Upper lobe of left lung (tissue), 6 donors: ENCODE data around the gene RBM20. TPM values are rescaled to one million over a fixed set of nuclear protein-coding genes. Genes with fewer than 3 reads are reported as not detected.

Experiments
- ATAC-seq, 2 donors: fragments of 200-7000 bp; cut with Tn5 transposase; one replicate each; pipeline ENCODE4 v1.9.1; 2022; ENCODE audit warnings: mild to moderate bottlenecking in 2 of 2, moderate library complexity in 2 of 2; ENCODE audit not compliant: low FRiP score in 2 of 2
- DNase-seq, 2 donors: peaks; one replicate each; pipeline ENCODE4 v3.0.0-alpha.2; 2019 to 2020
- H3K27ac ChIP-seq, 4 donors: fragments of 200-600 bp; sonication (generic); one replicate each; pipeline ENCODE4 v1.5.1; 2016 to 2019
- H3K27me3 ChIP-seq, 4 donors: fragments of 200-600 bp; sonication (generic); one replicate each; pipeline ENCODE4 v1.5.1; 2017 to 2019
- H3K36me3 ChIP-seq, 4 donors: fragments of 200-600 bp; sonication (generic); one replicate each; pipeline ENCODE4 v1.5.1; 2016 to 2019
- H3K4me1 ChIP-seq, 4 donors: fragments of 200-600 bp; sonication (generic); one replicate each; pipeline ENCODE4 v1.5.1; 2018 to 2019
- H3K4me3 ChIP-seq, 4 donors: fragments of 200-600 bp; sonication (generic); one replicate each; pipeline ENCODE4 v1.5.1; 2017 to 2019; ENCODE audit warnings: mild to moderate bottlenecking in 2 of 4, moderate library complexity in 1 of 4
- H3K9me3 ChIP-seq, 4 donors: fragments of 200-600 bp; sonication (generic); one replicate each; pipeline ENCODE4 v1.5.1; 2018 to 2019
- EP300 ChIP-seq, 4 donors: sonication (generic); formaldehyde crosslinking; IDR thresholded peaks; one replicate each; pipeline ENCODE4 v1.5.1; 2017; ENCODE audit warnings: antibody characterized with exemption in 4 of 4, control low read depth in 2 of 4
- POLR2A ChIP-seq, 4 donors: fragments of 450-650 bp; IDR thresholded peaks; one replicate each; pipeline ENCODE4 v1.5.1; 2016 to 2017; ENCODE audit warnings: antibody characterized with exemption in 4 of 4, mild to moderate bottlenecking in 2 of 4
- POLR2AphosphoS5 ChIP-seq, 2 donors: sonication (generic); formaldehyde crosslinking; IDR thresholded peaks; one replicate each; pipeline ENCODE4 v1.5.1; 2017; ENCODE audit warnings: antibody characterized with exemption in 2 of 2
- WGBS, 2 donors: methylation state at CpG; one replicate each; pipeline ENCODE4 v1.1.5; 2017 to 2018; 5-methylcytosine and 5-hydroxymethylcytosine counted together
- total RNA-seq, 6 donors: library from RNA; depleted of rRNA in 4 of 6; stranded (reverse); fragments of >200 nt in 4 of 6; gene quantifications; one replicate each; pipeline versions ENCODE4 v1.1.0 to v1.2.1, GENCODE V29; 2016 to 2021
- TF ChIP-seq, protein P1 (sequence below), 6 experiments: fragments of 450-650 bp in 4 of 6; fragments of 200-600 bp in 2 of 6; sonication (generic) in 2 of 6; IDR thresholded peaks; one replicate each; pipeline ENCODE4 v1.5.1; 2016 to 2019; ENCODE audit warnings: antibody characterized with exemption in 6 of 6
- donor health status: DM: no; HTN: no; CAD: no; lungs with moderate emphysema.
- donor health status: DM: no; HTN: yes; CAD: no; lungs with severe emphysema.

RBM20 gene
- total RNA-seq, 6 donors from 2014 or later = 0.11 to 7.5 (median 1.5) TPM

DNA sequence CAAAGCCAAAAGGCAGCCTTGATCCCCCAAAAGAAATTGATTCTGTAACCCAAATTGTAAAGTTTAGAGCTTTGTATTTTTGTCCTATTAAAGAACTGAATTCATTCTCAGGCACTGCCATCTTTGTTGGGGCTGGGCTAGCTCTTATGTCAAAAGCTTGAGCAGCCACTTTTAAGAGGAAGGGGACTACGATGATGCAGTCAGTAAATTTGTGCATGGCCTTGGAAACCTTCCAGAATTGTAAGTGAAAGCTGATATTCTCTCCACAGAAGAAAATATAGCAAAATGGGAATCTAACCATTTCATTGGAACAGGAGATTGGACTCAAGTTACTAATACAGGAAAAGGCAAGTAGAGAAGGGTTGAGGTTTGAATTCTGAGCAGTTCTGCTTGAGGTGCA, 50.1 kb downstream of the RBM20 start:
- ATAC-seq (no peak), DNase-seq (no peak)
- no peak for TF ChIP-seq EP300 (IDR thresholded peaks at IDR 0.05)
- TF ChIP-seq POLR2AphosphoS5 (IDR thresholded peaks at IDR 0.05) = no peak
- TF ChIP-seq POLR2A (IDR thresholded peaks at IDR 0.05) = no peak
- TF ChIP-seq, protein P1, sequence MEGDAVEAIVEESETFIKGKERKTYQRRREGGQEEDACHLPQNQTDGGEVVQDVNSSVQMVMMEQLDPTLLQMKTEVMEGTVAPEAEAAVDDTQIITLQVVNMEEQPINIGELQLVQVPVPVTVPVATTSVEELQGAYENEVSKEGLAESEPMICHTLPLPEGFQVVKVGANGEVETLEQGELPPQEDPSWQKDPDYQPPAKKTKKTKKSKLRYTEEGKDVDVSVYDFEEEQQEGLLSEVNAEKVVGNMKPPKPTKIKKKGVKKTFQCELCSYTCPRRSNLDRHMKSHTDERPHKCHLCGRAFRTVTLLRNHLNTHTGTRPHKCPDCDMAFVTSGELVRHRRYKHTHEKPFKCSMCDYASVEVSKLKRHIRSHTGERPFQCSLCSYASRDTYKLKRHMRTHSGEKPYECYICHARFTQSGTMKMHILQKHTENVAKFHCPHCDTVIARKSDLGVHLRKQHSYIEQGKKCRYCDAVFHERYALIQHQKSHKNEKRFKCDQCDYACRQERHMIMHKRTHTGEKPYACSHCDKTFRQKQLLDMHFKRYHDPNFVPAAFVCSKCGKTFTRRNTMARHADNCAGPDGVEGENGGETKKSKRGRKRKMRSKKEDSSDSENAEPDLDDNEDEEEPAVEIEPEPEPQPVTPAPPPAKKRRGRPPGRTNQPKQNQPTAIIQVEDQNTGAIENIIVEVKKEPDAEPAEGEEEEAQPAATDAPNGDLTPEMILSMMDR (IDR thresholded peaks at IDR 0.05) = no peak
- Histone ChIP-seq H3K4me1 (no peaks in the 10 kb centered on the region), H3K27ac (no peak overlapping the region), H3K36me3 (no peaks in the 10 kb centered on the region), H3K27me3 (no peaks in the 10 kb centered on the region), H3K4me3 (no peak overlapping the region), H3K9me3 (peaks cover 0 to 9% (median 0%) of the 10 kb centered on the region in 4 donors)
- 43 to 54% methylated on average over 1 of the region's 1 CpG for WGBS, 2 donors

GRCh38 chr10:110694820-110695538, 50.8 kb downstream of the RBM20 start:
- Histone ChIP-seq H3K27ac (no peak overlapping the region), H3K4me1 (no peaks in the 10 kb centered on the region), H3K36me3 (no peaks in the 10 kb centered on the region), H3K9me3 (peaks cover 0 to 9% (median 0%) of the 10 kb centered on the region in 4 donors), H3K4me3 (no peak overlapping the region), H3K27me3 (no peaks in the 10 kb centered on the region)
- WGBS, 2 donors = 70 to 92% methylated on average over 5 of the region's 5 CpGs
- TF ChIP-seq EP300 (IDR thresholded peaks at IDR 0.05) (no peak), POLR2AphosphoS5 (IDR thresholded peaks at IDR 0.05) (no peak), POLR2A (IDR thresholded peaks at IDR 0.05) (no peak)
- TF ChIP-seq, protein P1 (IDR thresholded peaks at IDR 0.05) = no peak
- ATAC-seq (no peak), DNase-seq (no peak)

DNA sequence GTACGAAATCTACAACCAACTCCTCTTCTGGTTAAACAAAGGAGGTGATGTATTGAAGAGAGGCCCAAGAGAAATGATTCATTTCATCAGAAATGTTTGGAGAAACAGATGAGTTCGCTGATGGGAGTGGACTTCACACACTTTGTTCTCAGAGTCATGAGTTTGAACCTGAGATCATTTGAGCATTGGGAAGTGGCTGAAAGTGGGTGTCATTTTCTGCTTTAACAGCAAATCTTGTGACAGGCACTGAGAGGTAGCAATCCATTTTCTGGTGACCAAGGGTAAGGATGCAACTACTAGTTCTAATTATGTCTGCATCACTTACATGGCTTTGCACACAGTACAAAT, 51.4 kb downstream of the RBM20 start:
- DNase-seq = no peak
- H3K27ac ChIP-seq = no peak overlapping the region
- no peaks in the 10 kb centered on the region for H3K27me3 ChIP-seq
- 74 to 87% methylated on average over 2 of the region's 2 CpGs for WGBS, 2 donors
- no peak overlapping the region for H3K4me3 ChIP-seq
- H3K36me3 ChIP-seq = no peaks in the 10 kb centered on the region
- H3K4me1 ChIP-seq = no peaks in the 10 kb centered on the region
- ATAC-seq = no peak
- peaks cover 0 to 9% (median 0%) of the 10 kb centered on the region in 4 donors for H3K9me3 ChIP-seq
- TF ChIP-seq, protein P1 (IDR thresholded peaks at IDR 0.05) = no peak
- TF ChIP-seq EP300 (IDR thresholded peaks at IDR 0.05) (no peak), POLR2AphosphoS5 (IDR thresholded peaks at IDR 0.05) (no peak), POLR2A (IDR thresholded peaks at IDR 0.05) (no peak)

- WGBS, 2 donors = 73 to 76% methylated on average over 4 of the region's 4 CpGs
- TF ChIP-seq POLR2AphosphoS5 (IDR thresholded peaks at IDR 0.05) (no peak), POLR2A (IDR thresholded peaks at IDR 0.05) (no peak), EP300 (IDR thresholded peaks at IDR 0.05) (no peak)
- DNase-seq (no peak), ATAC-seq (no peak)
- H3K4me3 ChIP-seq = no peak overlapping the region
- H3K27me3 ChIP-seq = no peaks in the 10 kb centered on the region
- H3K36me3 ChIP-seq = no peaks in the 10 kb centered on the region
- no peaks in the 10 kb centered on the region for H3K4me1 ChIP-seq
- H3K9me3 ChIP-seq = peaks cover 0 to 9% (median 0%) of the 10 kb centered on the region in 4 donors
- no peak overlapping the region for H3K27ac ChIP-seq
Measured at GRCh38 chr10:110696436-110696835, 52.3 kb downstream of the RBM20 start.

DNA sequence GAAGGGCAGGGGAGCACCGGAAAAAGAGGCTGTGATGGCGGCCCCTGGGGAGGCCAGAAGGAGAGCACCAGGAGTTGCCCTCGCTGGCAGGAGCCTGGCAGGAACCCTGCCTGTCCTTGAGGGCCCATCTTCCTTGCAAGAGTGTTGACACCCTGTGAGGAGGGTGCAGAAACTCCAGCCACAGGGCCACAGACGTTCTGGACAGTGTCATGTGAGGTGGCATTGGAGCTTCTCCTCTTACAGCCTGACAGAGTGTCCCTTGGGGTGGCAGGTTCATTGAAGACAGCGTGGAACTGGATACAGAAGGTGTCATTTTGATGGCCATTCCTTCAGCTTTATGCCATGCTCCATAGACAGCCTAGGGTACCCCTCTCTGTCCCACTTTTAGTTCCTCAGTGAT, 54.2 kb downstream of the RBM20 start:
- ATAC-seq = no peak
- TF ChIP-seq, protein P1 (IDR thresholded peaks at IDR 0.05) = no peak
- TF ChIP-seq POLR2A (IDR thresholded peaks at IDR 0.05) = no peak
- no peak for TF ChIP-seq POLR2AphosphoS5 (IDR thresholded peaks at IDR 0.05)
- no peak for TF ChIP-seq EP300 (IDR thresholded peaks at IDR 0.05)
- H3K27ac ChIP-seq = no peak overlapping the region

More for the DNA sequence above, 54.2 kb downstream of the RBM20 start:
- no peaks in the 10 kb centered on the region for H3K9me3 ChIP-seq
- H3K27me3 ChIP-seq = no peaks in the 10 kb centered on the region
- 74 to 86% methylated on average over 4 to 5 of the region's 5 CpGs for WGBS, 2 donors
- H3K4me3 ChIP-seq = no peak overlapping the region
- no peak for DNase-seq
- no peaks in the 10 kb centered on the region for H3K4me1 ChIP-seq
- no peaks in the 10 kb centered on the region for H3K36me3 ChIP-seq
